ENCODE data around the gene RAPGEF1. TPM values are rescaled to one million over a fixed set of nuclear protein-coding genes. Genes with fewer than 3 reads are reported as not detected.
A peak's percentile ranks its signal among the peaks of the same experiment; 100 is the strongest.

RAPGEF1 gene
- total and polyA plus RNA-seq, 2 of the 13 experiments (the other 11 are each of a cell fraction or from before 2014, with no cell fraction given), result 21.2 to 38.9 TPM

- TF ChIP-seq ZSCAN20 (CRISPR knock-in tag; IDR thresholded peaks at IDR 0.05; ENCODE audit: borderline replicate concordance), result no peak
- no peak for TF ChIP-seq REXO4 (CRISPR knock-in tag; IDR thresholded peaks at IDR 0.05; ENCODE audit: borderline replicate concordance)
- TF ChIP-seq RARG (CRISPR knock-in tag; IDR thresholded peaks at IDR 0.05; ENCODE audit: low read depth), result no peak
- TF ChIP-seq RFX3 (CRISPR knock-in tag; IDR thresholded peaks at IDR 0.05), result no peak
- TF ChIP-seq HDAC1 (CRISPR knock-in tag; IDR thresholded peaks at IDR 0.05), result no peak
- TF ChIP-seq HNF4A (CRISPR knock-in tag; IDR thresholded peaks at IDR 0.05), result peak; percentile 88
- no peak for TF ChIP-seq ZNF577 (CRISPR knock-in tag; IDR thresholded peaks at IDR 0.05; ENCODE audit: borderline replicate concordance, low read depth)
- TF ChIP-seq BCL6 (CRISPR knock-in tag; IDR thresholded peaks at IDR 0.05), result no peak
- no peak for TF ChIP-seq ZNF580 (CRISPR knock-in tag; IDR thresholded peaks at IDR 0.05; ENCODE audit: borderline replicate concordance, low read depth)
- no peak for TF ChIP-seq ZBTB4 (CRISPR knock-in tag; IDR thresholded peaks at IDR 0.05; ENCODE audit: borderline replicate concordance)
- TF ChIP-seq EHMT2 (IDR thresholded peaks at IDR 0.05; ENCODE audit: borderline replicate concordance, low read depth, low read length), result no peak
- no peak for TF ChIP-seq HHEX (CRISPR knock-in tag; IDR thresholded peaks at IDR 0.05)
- TF ChIP-seq TBX2 (CRISPR knock-in tag; IDR thresholded peaks at IDR 0.05; ENCODE audit: borderline replicate concordance), result no peak
- TF ChIP-seq SATB2 (CRISPR knock-in tag; IDR thresholded peaks at IDR 0.05), result no peak
- TF ChIP-seq ZNF556 (CRISPR knock-in tag; IDR thresholded peaks at IDR 0.05; ENCODE audit: borderline replicate concordance), result no peak
- TF ChIP-seq, protein P1, sequence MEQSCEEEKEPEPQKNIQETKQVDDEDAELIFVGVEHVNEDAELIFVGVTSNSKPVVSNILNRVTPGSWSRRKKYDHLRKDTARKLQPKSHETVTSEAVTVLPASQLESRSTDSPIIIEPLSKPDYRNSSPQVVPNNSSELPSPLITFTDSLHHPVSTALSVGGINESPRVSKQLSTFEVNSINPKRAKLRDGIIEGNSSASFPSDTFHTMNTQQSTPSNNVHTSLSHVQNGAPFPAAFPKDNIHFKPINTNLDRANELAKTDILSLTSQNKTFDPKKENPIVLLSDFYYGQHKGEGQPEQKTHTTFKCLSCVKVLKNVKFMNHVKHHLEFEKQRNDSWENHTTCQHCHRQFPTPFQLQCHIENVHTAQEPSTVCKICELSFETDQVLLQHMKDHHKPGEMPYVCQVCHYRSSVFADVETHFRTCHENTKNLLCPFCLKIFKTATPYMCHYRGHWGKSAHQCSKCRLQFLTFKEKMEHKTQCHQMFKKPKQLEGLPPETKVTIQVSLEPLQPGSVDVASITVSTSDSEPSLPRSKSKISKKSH (CRISPR knock-in tag; IDR thresholded peaks at IDR 0.05; ENCODE audit: borderline replicate concordance), result 0 out of 2 replicates have a peak, but pooled peaks have one; percentile 15
- no peak for TF ChIP-seq SMC3 (IDR thresholded peaks at IDR 0.05; ENCODE audit: low read length)
- no peak for TF ChIP-seq MAZ (IDR thresholded peaks at IDR 0.05; ENCODE audit: borderline replicate concordance, low read depth, low read length)
- no peak for TF ChIP-seq MAZ (CRISPR knock-in tag; IDR thresholded peaks at IDR 0.05; ENCODE audit: low read depth)
- TF ChIP-seq LCORL (IDR thresholded peaks at IDR 0.05), result no peak
- TF ChIP-seq LCORL (CRISPR knock-in tag; IDR thresholded peaks at IDR 0.05), result peak; percentile 56; the same call in 1 of the 2 replicates
- TF ChIP-seq ZNF75D (CRISPR knock-in tag; IDR thresholded peaks at IDR 0.05; ENCODE audit: borderline replicate concordance), result no peak
- peak; percentile 41; the same call in 1 of the 2 replicates for TF ChIP-seq KDM5B (CRISPR knock-in tag; IDR thresholded peaks at IDR 0.05; ENCODE audit: borderline replicate concordance)
These were observed 210.0 kb downstream of the RAPGEF1 start (continued) for GRCh38 chr9:131529597-131530545.
